ENCODE results near the gene MRO. TPM values are rescaled to one million over a fixed set of nuclear protein-coding genes. Genes with fewer than 3 reads are reported as not detected.

The MRO gene
- total and polyA plus RNA-seq, 10 of the 15 experiments (the other 5 are each of a cell fraction or from before 2014, with no cell fraction given) = 0.11 to 0.18 TPM; not detected in 8

DNA sequence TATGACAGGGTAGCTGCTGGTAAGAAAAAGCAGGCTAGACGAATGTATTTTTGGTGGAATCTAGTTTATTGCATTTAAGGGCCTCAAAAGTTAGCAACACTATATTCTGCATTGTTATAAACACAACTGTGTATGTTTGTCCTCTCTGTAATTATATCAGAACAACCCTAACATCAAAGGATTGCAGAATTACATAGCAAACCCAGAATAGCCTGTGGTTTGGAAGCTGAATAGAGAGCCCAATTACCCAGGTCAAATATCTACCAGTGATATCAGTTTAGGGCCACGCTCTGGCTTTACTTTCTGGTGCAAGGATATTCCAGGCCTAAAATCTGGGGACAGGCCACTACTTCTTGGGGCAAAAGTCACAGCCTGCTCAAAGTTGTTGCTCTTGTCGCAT is 25.1 kb upstream of the MRO start:
- SMC1A ChIA-PET (ENCODE audit: uncharacterized antibody, unreplicated experiment) = no interaction called here

More for the DNA sequence above, 25.1 kb upstream of the MRO start:
- RAD21 ChIA-PET (ENCODE audit: unreplicated experiment) = no interaction called here
- Histone ChIP-seq H3K9ac (ENCODE audit: control insufficient read depth, insufficient read depth, low read length) (no peak overlapping the region), H3K4me2 (ENCODE audit: control insufficient read depth, insufficient read depth) (no peak overlapping the region), H3K9me3 (replicated peaks; ENCODE audit: control insufficient read depth, insufficient read depth, low read length) (no peaks in the 10 kb centered on the region), H2AFZ (ENCODE audit: control insufficient read depth, low read depth, low read length) (no peak overlapping the region), H3K27ac (ENCODE audit: control insufficient read depth, insufficient read depth) (no peak overlapping the region), H4K20me1 (ENCODE audit: control insufficient read depth, insufficient read depth) (no peaks in the 10 kb centered on the region), H3K4me3 (no peak overlapping the region), H3K27me3 (replicated peaks in 1 of 2; ENCODE audit: control insufficient read depth in 2 of 2, insufficient read depth in 2 of 2, low read length in 1 of 2) (no peaks in the 10 kb centered on the region), H3K4me1 (ENCODE audit: control insufficient read depth, insufficient read depth, low read length) (no peaks in the 10 kb centered on the region), H3K79me2 (ENCODE audit: control insufficient read depth, insufficient read depth, low read length) (no peaks in the 10 kb centered on the region), H3K36me3 (ENCODE audit: control insufficient read depth in 2 of 2, insufficient read depth in 2 of 2, low read length in 1 of 2) (no peaks in the 10 kb centered on the region)
- DNase-seq (ENCODE audit: low read depth, low spot score) (no peak), ATAC-seq (no peak), FAIRE-seq (no peak)
- no TSS peak for BruUV-seq (replicated peaks)
- no peak for TF ChIP-seq SIX5 (IDR thresholded peaks at IDR 0.05; ENCODE audit: low read depth, low read length, severe bottlenecking)
- no peak for TF ChIP-seq NR2F1 (conservative IDR thresholded peaks at IDR 0.05)
- no peak for TF ChIP-seq IKZF1 (conservative IDR thresholded peaks at IDR 0.05)
- TF ChIP-seq CHD2 (IDR thresholded peaks at IDR 0.05; ENCODE audit: borderline replicate concordance, low read depth, low read length) = no peak
- TF ChIP-seq, protein P1, sequence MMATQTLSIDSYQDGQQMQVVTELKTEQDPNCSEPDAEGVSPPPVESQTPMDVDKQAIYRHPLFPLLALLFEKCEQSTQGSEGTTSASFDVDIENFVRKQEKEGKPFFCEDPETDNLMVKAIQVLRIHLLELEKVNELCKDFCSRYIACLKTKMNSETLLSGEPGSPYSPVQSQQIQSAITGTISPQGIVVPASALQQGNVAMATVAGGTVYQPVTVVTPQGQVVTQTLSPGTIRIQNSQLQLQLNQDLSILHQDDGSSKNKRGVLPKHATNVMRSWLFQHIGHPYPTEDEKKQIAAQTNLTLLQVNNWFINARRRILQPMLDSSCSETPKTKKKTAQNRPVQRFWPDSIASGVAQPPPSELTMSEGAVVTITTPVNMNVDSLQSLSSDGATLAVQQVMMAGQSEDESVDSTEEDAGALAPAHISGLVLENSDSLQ (IDR thresholded peaks at IDR 0.05) = no peak
- no peak for TF ChIP-seq POLR2AphosphoS5 (IDR thresholded peaks at IDR 0.05; ENCODE audit: low read length)
- TF ChIP-seq, protein P2, sequence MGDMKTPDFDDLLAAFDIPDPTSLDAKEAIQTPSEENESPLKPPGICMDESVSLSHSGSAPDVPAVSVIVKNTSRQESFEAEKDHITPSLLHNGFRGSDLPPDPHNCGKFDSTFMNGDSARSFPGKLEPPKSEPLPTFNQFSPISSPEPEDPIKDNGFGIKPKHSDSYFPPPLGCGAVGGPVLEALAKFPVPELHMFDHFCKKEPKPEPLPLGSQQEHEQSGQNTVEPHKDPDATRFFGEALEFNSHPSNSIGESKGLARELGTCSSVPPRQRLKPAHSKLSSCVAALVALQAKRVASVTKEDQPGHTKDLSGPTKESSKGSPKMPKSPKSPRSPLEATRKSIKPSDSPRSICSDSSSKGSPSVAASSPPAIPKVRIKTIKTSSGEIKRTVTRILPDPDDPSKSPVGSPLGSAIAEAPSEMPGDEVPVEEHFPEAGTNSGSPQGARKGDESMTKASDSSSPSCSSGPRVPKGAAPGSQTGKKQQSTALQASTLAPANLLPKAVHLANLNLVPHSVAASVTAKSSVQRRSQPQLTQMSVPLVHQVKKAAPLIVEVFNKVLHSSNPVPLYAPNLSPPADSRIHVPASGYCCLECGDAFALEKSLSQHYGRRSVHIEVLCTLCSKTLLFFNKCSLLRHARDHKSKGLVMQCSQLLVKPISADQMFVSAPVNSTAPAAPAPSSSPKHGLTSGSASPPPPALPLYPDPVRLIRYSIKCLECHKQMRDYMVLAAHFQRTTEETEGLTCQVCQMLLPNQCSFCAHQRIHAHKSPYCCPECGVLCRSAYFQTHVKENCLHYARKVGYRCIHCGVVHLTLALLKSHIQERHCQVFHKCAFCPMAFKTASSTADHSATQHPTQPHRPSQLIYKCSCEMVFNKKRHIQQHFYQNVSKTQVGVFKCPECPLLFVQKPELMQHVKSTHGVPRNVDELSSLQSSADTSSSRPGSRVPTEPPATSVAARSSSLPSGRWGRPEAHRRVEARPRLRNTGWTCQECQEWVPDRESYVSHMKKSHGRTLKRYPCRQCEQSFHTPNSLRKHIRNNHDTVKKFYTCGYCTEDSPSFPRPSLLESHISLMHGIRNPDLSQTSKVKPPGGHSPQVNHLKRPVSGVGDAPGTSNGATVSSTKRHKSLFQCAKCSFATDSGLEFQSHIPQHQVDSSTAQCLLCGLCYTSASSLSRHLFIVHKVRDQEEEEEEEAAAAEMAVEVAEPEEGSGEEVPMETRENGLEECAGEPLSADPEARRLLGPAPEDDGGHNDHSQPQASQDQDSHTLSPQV (IDR thresholded peaks at IDR 0.05) = no peak
- no peak for TF ChIP-seq TBL1XR1 (IDR thresholded peaks at IDR 0.05; ENCODE audit: low read depth, low read length)
- TF ChIP-seq CEBPB (IDR thresholded peaks at IDR 0.05; ENCODE audit: borderline replicate concordance in 1 of 2, low read depth in 2 of 2, low read length in 2 of 2) = no peak
- no peak for TF ChIP-seq CBX3 (IDR thresholded peaks at IDR 0.05; ENCODE audit: borderline replicate concordance, low read depth)
- TF ChIP-seq, protein P3, sequence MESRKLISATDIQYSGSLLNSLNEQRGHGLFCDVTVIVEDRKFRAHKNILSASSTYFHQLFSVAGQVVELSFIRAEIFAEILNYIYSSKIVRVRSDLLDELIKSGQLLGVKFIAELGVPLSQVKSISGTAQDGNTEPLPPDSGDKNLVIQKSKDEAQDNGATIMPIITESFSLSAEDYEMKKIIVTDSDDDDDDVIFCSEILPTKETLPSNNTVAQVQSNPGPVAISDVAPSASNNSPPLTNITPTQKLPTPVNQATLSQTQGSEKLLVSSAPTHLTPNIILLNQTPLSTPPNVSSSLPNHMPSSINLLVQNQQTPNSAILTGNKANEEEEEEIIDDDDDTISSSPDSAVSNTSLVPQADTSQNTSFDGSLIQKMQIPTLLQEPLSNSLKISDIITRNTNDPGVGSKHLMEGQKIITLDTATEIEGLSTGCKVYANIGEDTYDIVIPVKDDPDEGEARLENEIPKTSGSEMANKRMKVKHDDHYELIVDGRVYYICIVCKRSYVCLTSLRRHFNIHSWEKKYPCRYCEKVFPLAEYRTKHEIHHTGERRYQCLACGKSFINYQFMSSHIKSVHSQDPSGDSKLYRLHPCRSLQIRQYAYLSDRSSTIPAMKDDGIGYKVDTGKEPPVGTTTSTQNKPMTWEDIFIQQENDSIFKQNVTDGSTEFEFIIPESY (IDR thresholded peaks at IDR 0.05) = no peak
- no peak for TF ChIP-seq JUND (IDR thresholded peaks at IDR 0.05; ENCODE audit: low read depth, low read length)
- no peak for TF ChIP-seq ESRRA (IDR thresholded peaks at IDR 0.05; ENCODE audit: low read length)
- TF ChIP-seq TCF3 (IDR thresholded peaks at IDR 0.05; ENCODE audit: borderline replicate concordance, insufficient read depth, low read depth, low read length) = no peak
- no peak for TF ChIP-seq MYB (IDR thresholded peaks at IDR 0.05; ENCODE audit: borderline replicate concordance, low read depth, low read length)
- TF ChIP-seq ZNF217 (IDR thresholded peaks at IDR 0.05) = no peak
- TF ChIP-seq DPF2 (IDR thresholded peaks at IDR 0.05) = no peak
- POLR2A ChIA-PET = no interaction called here
- intact Hi-C loops (cut with micrococcal nuclease; ENCODE audit: unreplicated experiment) = no loop called here
- in situ Hi-C loops (cut with MboI) = no loop called here
- CTCF ChIA-PET = no interaction called here
- WGBS (ENCODE audit: insufficient coverage, insufficient replicate concordance, low lambda C conversion rate, missing lambda C conversion rate) = 80% methylated on average over 3 of the region's 3 CpGs
